K562 (cell line): Measurements from ENCODE around the gene SYT14.

ENCODE experiments used
- FOXM1 ChIP-seq, 2 experiments: fragments of 450-650 bp in 1 of 2; sonication (generic) in 1 of 2; formaldehyde crosslinking in 1 of 2; IDR thresholded peaks; 2 replicates each; pipeline versions ENCODE4 v1.6.1 to v1.9.0; 2017 to 2022; ENCODE audit warnings: low read depth in 2 of 2, mild to moderate bottlenecking in 2 of 2, missing genetic modification reagents in 1 of 2, moderate library complexity in 1 of 2
- GABPA ChIP-seq: fragments of 200-800 bp; sonication (Bioruptor generic); conservative IDR thresholded peaks from 2 replicates; pipeline ENCODE4 v1.6.1; 2016; ENCODE audit warnings: low read depth, missing genetic modification characterization, missing compliant biosample characterization
- JUN ChIP-seq, 2 experiments: sonication (generic) in 1 of 2; formaldehyde crosslinking in 1 of 2; IDR thresholded peaks; 2 replicates each; pipeline versions ENCODE4 v1.6.1 to v1.8.0; 2012 to 2022; ENCODE audit warnings: borderline replicate concordance in 2 of 2, mild to moderate bottlenecking in 2 of 2, improper control_type of control experiment in 1 of 2, low read depth in 1 of 2, low read length in 1 of 2, missing genetic modification reagents in 1 of 2
- NFE2L1 ChIP-seq: fragments of 450-650 bp; IDR thresholded peaks from 2 replicates; pipeline ENCODE4 v1.6.1; 2016; ENCODE audit warnings: missing genetic modification characterization, low read depth, mild to moderate bottlenecking, missing compliant biosample characterization, moderate library complexity, borderline replicate concordance
- YY1 ChIP-seq, 3 experiments: IDR thresholded peaks; 2 replicates each; pipeline ENCODE4 v1.6.1; 2011; ENCODE audit warnings: low read length in 2 of 3, mild to moderate bottlenecking in 2 of 3, moderate library complexity in 2 of 3, borderline replicate concordance in 1 of 3, control low read depth in 1 of 3, low read depth in 1 of 3; ENCODE audit not compliant: insufficient read depth in 3 of 3, insufficient replicate concordance in 2 of 3, control insufficient read depth in 1 of 3, insufficient read length in 1 of 3; ENCODE audit errors: extremely low read depth in 1 of 3
- ZNF174 ChIP-seq: fragments of 250-450 bp; sonication (Bioruptor Pico); IDR thresholded peaks from 2 replicates; pipeline ENCODE4 v1.4.0; 2020; ENCODE audit warnings: mild to moderate bottlenecking
- TF ChIP-seq, protein P1 (sequence below), 3 experiments: IDR thresholded peaks in 2 of 3; conservative IDR thresholded peaks in 1 of 3; 2 replicates each; pipeline ENCODE4 v1.5.1; 2011 to 2012; ENCODE audit warnings: low read length in 3 of 3, mild to moderate bottlenecking in 3 of 3, control low read depth in 2 of 3, improper control_type of control experiment in 1 of 3, inconsistent platforms in 1 of 3, low read depth in 1 of 3, mixed read lengths in 1 of 3, moderate library complexity in 1 of 3; ENCODE audit not compliant: insufficient read depth in 2 of 3
- TF ChIP-seq, protein P2 (sequence below), 3 experiments: fragments of 200-800 bp in 1 of 3; fragments of 250-450 bp in 1 of 3; fragments of 450-650 bp in 1 of 3; sonication (Bioruptor Pico) in 1 of 3; sonication (Bioruptor generic) in 1 of 3; formaldehyde crosslinking in 1 of 3; IDR thresholded peaks; 2 replicates each; pipeline versions ENCODE4 v1.6.1 to v1.8.0; 2016 to 2022; ENCODE audit warnings: mild to moderate bottlenecking in 2 of 3, missing genetic modification characterization in 2 of 3, missing compliant biosample characterization in 1 of 3, moderate library complexity in 1 of 3

DNA sequence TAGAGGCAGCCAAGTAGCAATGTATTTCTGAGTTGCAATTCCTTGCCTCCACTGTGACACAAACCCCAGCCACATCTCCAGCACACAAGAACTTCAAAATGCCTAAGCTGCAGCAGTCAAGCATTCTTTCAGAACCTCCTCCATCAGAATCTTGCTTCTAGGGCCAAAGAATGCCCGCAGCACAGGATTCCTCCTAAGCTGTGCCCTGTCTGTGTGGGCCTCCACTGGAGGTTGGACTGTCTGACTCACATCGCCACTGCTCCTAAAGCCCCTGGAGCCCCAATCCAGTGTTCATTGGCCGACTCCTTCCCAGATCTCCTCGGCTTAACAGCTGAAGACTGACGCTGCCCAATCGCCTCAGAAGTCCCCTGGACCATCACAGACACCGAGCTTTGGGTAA lies 251.4 kb downstream of the SYT14 start:
- no peak for TF ChIP-seq FOXM1 (IDR thresholded peaks at IDR 0.05; ENCODE audit: low read depth)
- TF ChIP-seq FOXM1 (CRISPR knock-in tag; IDR thresholded peaks at IDR 0.05; ENCODE audit: low read depth): no peak
- TF ChIP-seq, protein P1, sequence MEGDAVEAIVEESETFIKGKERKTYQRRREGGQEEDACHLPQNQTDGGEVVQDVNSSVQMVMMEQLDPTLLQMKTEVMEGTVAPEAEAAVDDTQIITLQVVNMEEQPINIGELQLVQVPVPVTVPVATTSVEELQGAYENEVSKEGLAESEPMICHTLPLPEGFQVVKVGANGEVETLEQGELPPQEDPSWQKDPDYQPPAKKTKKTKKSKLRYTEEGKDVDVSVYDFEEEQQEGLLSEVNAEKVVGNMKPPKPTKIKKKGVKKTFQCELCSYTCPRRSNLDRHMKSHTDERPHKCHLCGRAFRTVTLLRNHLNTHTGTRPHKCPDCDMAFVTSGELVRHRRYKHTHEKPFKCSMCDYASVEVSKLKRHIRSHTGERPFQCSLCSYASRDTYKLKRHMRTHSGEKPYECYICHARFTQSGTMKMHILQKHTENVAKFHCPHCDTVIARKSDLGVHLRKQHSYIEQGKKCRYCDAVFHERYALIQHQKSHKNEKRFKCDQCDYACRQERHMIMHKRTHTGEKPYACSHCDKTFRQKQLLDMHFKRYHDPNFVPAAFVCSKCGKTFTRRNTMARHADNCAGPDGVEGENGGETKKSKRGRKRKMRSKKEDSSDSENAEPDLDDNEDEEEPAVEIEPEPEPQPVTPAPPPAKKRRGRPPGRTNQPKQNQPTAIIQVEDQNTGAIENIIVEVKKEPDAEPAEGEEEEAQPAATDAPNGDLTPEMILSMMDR (IDR thresholded peaks at IDR 0.05 in 2 of 3, conservative IDR thresholded peaks at IDR 0.05 in 1 of 3; ENCODE audit: insufficient read depth in 2 of 3, low read depth in 1 of 3, low read length in 3 of 3): no peak
- no peak for TF ChIP-seq ZNF174 (CRISPR knock-in tag)
- TF ChIP-seq NFE2L1 (tag): no peak
- no peak for TF ChIP-seq JUN (IDR thresholded peaks at IDR 0.05; ENCODE audit: borderline replicate concordance, low read depth, low read length)
- TF ChIP-seq JUN (CRISPR knock-in tag; IDR thresholded peaks at IDR 0.05; ENCODE audit: borderline replicate concordance): no peak
- TF ChIP-seq YY1 (IDR thresholded peaks at IDR 0.05; ENCODE audit: borderline replicate concordance in 1 of 3, control insufficient read depth in 1 of 3, extremely low read depth in 1 of 3, insufficient read depth in 3 of 3, insufficient read length in 1 of 3, insufficient replicate concordance in 2 of 3, low read depth in 1 of 3, low read length in 2 of 3): no peak
- no peak for TF ChIP-seq GABPA (tag)
- TF ChIP-seq, protein P2, sequence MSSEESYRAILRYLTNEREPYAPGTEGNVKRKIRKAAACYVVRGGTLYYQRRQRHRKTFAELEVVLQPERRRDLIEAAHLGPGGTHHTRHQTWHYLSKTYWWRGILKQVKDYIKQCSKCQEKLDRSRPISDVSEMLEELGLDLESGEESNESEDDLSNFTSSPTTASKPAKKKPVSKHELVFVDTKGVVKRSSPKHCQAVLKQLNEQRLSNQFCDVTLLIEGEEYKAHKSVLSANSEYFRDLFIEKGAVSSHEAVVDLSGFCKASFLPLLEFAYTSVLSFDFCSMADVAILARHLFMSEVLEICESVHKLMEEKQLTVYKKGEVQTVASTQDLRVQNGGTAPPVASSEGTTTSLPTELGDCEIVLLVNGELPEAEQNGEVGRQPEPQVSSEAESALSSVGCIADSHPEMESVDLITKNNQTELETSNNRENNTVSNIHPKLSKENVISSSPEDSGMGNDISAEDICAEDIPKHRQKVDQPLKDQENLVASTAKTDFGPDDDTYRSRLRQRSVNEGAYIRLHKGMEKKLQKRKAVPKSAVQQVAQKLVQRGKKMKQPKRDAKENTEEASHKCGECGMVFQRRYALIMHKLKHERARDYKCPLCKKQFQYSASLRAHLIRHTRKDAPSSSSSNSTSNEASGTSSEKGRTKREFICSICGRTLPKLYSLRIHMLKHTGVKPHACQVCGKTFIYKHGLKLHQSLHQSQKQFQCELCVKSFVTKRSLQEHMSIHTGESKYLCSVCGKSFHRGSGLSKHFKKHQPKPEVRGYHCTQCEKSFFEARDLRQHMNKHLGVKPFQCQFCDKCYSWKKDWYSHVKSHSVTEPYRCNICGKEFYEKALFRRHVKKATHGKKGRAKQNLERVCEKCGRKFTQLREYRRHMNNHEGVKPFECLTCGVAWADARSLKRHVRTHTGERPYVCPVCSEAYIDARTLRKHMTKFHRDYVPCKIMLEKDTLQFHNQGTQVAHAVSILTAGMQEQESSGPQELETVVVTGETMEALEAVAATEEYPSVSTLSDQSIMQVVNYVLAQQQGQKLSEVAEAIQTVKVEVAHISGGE (CRISPR knock-in tag; IDR thresholded peaks at IDR 0.05): no peak
